Smooth muscle cell (in vitro differentiated cells): ENCODE measurements around the gene IL15RA. TPM values are rescaled to one million over a fixed set of nuclear protein-coding genes. Genes with fewer than 3 reads are reported as not detected.

ENCODE experiments used
- DNase-seq: peaks from one replicate; lab custom pipeline; 2025; ENCODE audit not compliant: unreplicated experiment; lab: John Stamatoyannopoulos, UW
- H2AFZ ChIP-seq: fragments of 200-600 bp; sonication (generic); 2 replicates; pipeline ENCODE4 v1.6.0; 2016; ENCODE audit warnings: antibody characterized with exemption, low read depth, mild to moderate bottlenecking
- H3F3A ChIP-seq: fragments of 200-600 bp; sonication (generic); 2 replicates; pipeline ENCODE4 v1.6.0; 2017; ENCODE audit warnings: antibody characterized with exemption, low read depth
- H3K27ac ChIP-seq: fragments of 200-600 bp; sonication (generic); 2 replicates; pipeline ENCODE4 v1.5.1; 2016; ENCODE audit warnings: low read depth, mild to moderate bottlenecking
- H3K27me3 ChIP-seq: fragments of 200-600 bp; sonication (generic); 2 replicates; pipeline ENCODE4 v1.6.1; 2016; ENCODE audit warnings: low read depth, mild to moderate bottlenecking
- H3K36me3 ChIP-seq: fragments of 200-600 bp; sonication (generic); 2 replicates; pipeline ENCODE4 v1.5.1; 2016; ENCODE audit warnings: low read depth
- H3K4me1 ChIP-seq: fragments of 200-600 bp; sonication (generic); 2 replicates; pipeline ENCODE4 v1.5.1; 2016; ENCODE audit warnings: low read depth
- H3K4me2 ChIP-seq: fragments of 200-600 bp; sonication (generic); 2 replicates; pipeline ENCODE4 v1.6.0; 2016; ENCODE audit warnings: mild to moderate bottlenecking
- H3K4me3 ChIP-seq: fragments of 200-600 bp; sonication (generic); 2 replicates; pipeline ENCODE4 v1.5.1; 2016; ENCODE audit warnings: mild to moderate bottlenecking
- H3K79me2 ChIP-seq: fragments of 200-600 bp; sonication (generic); 2 replicates; pipeline ENCODE4 v1.6.0; 2016; ENCODE audit warnings: low read depth, mild to moderate bottlenecking
- H3K9ac ChIP-seq: fragments of 200-600 bp; sonication (generic); 2 replicates; pipeline ENCODE4 v1.6.0; 2016; ENCODE audit warnings: low read depth
- H3K9me3 ChIP-seq: fragments of 200-600 bp; sonication (generic); replicated peaks from 2 replicates; pipeline ENCODE4 v1.5.1; 2016; ENCODE audit warnings: low read depth
- H4K20me1 ChIP-seq: fragments of 200-600 bp; sonication (generic); 2 replicates; pipeline ENCODE4 v1.6.0; 2016; ENCODE audit warnings: low read depth
- CTCF ChIP-seq: fragments of 200-600 bp; sonication (generic); IDR thresholded peaks from 2 replicates; pipeline ENCODE4 v1.5.1; 2017; ENCODE audit warnings: borderline replicate concordance, mild to moderate bottlenecking, antibody characterized with exemption; ENCODE audit not compliant: insufficient read depth, poor library complexity, severe bottlenecking
- WGBS: methylation state at CpG from one replicate; pipeline ENCODE4 v1.1.7; 2016; ENCODE audit warnings: low lambda C conversion rate; 5-methylcytosine and 5-hydroxymethylcytosine counted together
- polyA plus RNA-seq: library from polyadenylated mRNA; unstranded; fragments of >200 nt; fragmentation: Nextera tagmentation; extraction: Ambion mirVana; gene quantifications from 2 replicates; pipeline ENCODE4 v1.2.1, GENCODE V29; 2016
- total RNA-seq: library from RNA; depleted of rRNA; stranded (reverse); fragments of >200 nt; gene quantifications from 2 replicates; pipeline ENCODE4 v1.2.3, GENCODE V29; 2014

IL15RA gene
- total and polyA plus RNA-seq, 2 experiments from 2014 or later = 0.23 to 0.54 TPM

- no peaks in the 10 kb centered on the region for H3F3A ChIP-seq
- H3K27me3 ChIP-seq = no peaks in the 10 kb centered on the region
- H3K9ac ChIP-seq = no peak overlapping the region
- H2AFZ ChIP-seq = no peak overlapping the region
- WGBS = 96% methylated on average over 5 of the region's 5 CpGs
- H3K79me2 ChIP-seq = no peaks in the 10 kb centered on the region
- peaks cover 40% of the 10 kb centered on the region for H3K36me3 ChIP-seq
- no peaks in the 10 kb centered on the region for H3K4me1 ChIP-seq
- no peak overlapping the region for H3K27ac ChIP-seq
- H4K20me1 ChIP-seq = no peaks in the 10 kb centered on the region
- H3K9me3 ChIP-seq = no peaks in the 10 kb centered on the region
- no peak overlapping the region for H3K4me3 ChIP-seq
- no peak for DNase-seq
- H3K4me2 ChIP-seq = no peak overlapping the region
- TF ChIP-seq CTCF = no peak
These were observed 55.6 kb downstream of the IL15RA start for GRCh38 chr10:5921746-5922145.

GRCh38 chr10:5919568-5919967, 57.8 kb downstream of the IL15RA start:
- no peak overlapping the region for H3K9ac ChIP-seq
- TF ChIP-seq CTCF = no peak
- H3K79me2 ChIP-seq = no peaks in the 10 kb centered on the region
- H3K27me3 ChIP-seq = no peaks in the 10 kb centered on the region
- H3K36me3 ChIP-seq = peaks cover 36% of the 10 kb centered on the region
- H3K4me3 ChIP-seq = no peak overlapping the region
- H3K4me1 ChIP-seq = no peaks in the 10 kb centered on the region
- no peaks in the 10 kb centered on the region for H4K20me1 ChIP-seq
- H3K27ac ChIP-seq = no peak overlapping the region
- H3F3A ChIP-seq = no peaks in the 10 kb centered on the region
- WGBS = 95% methylated on average over 7 of the region's 7 CpGs
- H2AFZ ChIP-seq = no peak overlapping the region
- no peak for DNase-seq
- no peaks in the 10 kb centered on the region for H3K9me3 ChIP-seq
- H3K4me2 ChIP-seq = no peak overlapping the region

- Histone ChIP-seq H3K36me3 (peaks cover 36% of the 10 kb centered on the region), H2AFZ (no peak overlapping the region), H3F3A (no peaks in the 10 kb centered on the region), H3K4me1 (no peaks in the 10 kb centered on the region), H3K79me2 (no peaks in the 10 kb centered on the region), H3K9ac (no peak overlapping the region), H3K9me3 (no peaks in the 10 kb centered on the region), H3K27ac (no peak overlapping the region), H4K20me1 (no peaks in the 10 kb centered on the region), H3K27me3 (no peaks in the 10 kb centered on the region), H3K4me3 (no peak overlapping the region), H3K4me2 (no peak overlapping the region)
- WGBS = 96% methylated on average over 4 of the region's 4 CpGs
- DNase-seq = no peak
- TF ChIP-seq CTCF = no peak
These were observed 58.6 kb downstream of the IL15RA start for GRCh38 chr10:5918763-5919162.

- no peak overlapping the region for H3K4me2 ChIP-seq
- H4K20me1 ChIP-seq = no peaks in the 10 kb centered on the region
- no peak overlapping the region for H3K4me3 ChIP-seq
- H3F3A ChIP-seq = no peaks in the 10 kb centered on the region
- H3K27me3 ChIP-seq = no peaks in the 10 kb centered on the region
- no peaks in the 10 kb centered on the region for H3K9me3 ChIP-seq
- H3K27ac ChIP-seq = no peak overlapping the region
- H3K9ac ChIP-seq = no peak overlapping the region
- 96% methylated on average over 13 of the region's 13 CpGs for WGBS
- H2AFZ ChIP-seq = no peak overlapping the region
- H3K4me1 ChIP-seq = no peaks in the 10 kb centered on the region
- TF ChIP-seq CTCF = no peak
- H3K36me3 ChIP-seq = peaks cover 36% of the 10 kb centered on the region
- DNase-seq = no peak
- H3K79me2 ChIP-seq = no peaks in the 10 kb centered on the region
These were observed 60.0 kb downstream of the IL15RA start for GRCh38 chr10:5917305-5917704.
